Mesendoderm (in vitro differentiated cells): ENCODE data around the gene HIBCH.
A peak's percentile ranks its signal among the peaks of the same experiment; 100 is the strongest.
"Not testable (repeated sequence)": the region's sequence is repeated elsewhere in the genome, so short reads cannot be mapped to it uniquely, and the experiment has no call there.

Source experiments
- DNase-seq: peaks from one replicate; pipeline ENCODE4 v3.0.0; 2013
- H2AK5ac ChIP-seq: 2 replicates; pipeline ENCODE4 v1.6.1; 2013; ENCODE audit warnings: low read length, inconsistent platforms
- H2BK120ac ChIP-seq: 2 replicates; pipeline ENCODE4 v1.6.1; 2013; ENCODE audit warnings: low read depth, mild to moderate bottlenecking, low read length, moderate library complexity, mixed read lengths
- H2BK15ac ChIP-seq: replicated peaks from 2 replicates; pipeline ENCODE4 v1.6.1; 2013; ENCODE audit warnings: low read depth, mild to moderate bottlenecking, moderate library complexity
- H2BK5ac ChIP-seq: 2 replicates; pipeline ENCODE4 v1.6.1; 2013; ENCODE audit warnings: low read length, inconsistent platforms
- H3K18ac ChIP-seq: 2 replicates; pipeline ENCODE4 v1.6.1; 2013; ENCODE audit warnings: mild to moderate bottlenecking, low read length, mixed read lengths
- H3K23ac ChIP-seq: one replicate; pipeline ENCODE4 v1.6.1; 2013; ENCODE audit warnings: low read length
- H3K27ac ChIP-seq: 2 replicates; pipeline ENCODE4 v1.5.1; 2013; ENCODE audit warnings: low read depth, mild to moderate bottlenecking, inconsistent platforms, low read length, moderate library complexity
- H3K27me3 ChIP-seq: 2 replicates; pipeline ENCODE4 v1.6.1; 2013; ENCODE audit warnings: low read length, control low read depth, mild to moderate bottlenecking, inconsistent platforms; ENCODE audit not compliant: insufficient read depth, poor library complexity
- H3K36me3 ChIP-seq: 2 replicates; pipeline ENCODE4 v1.6.1; 2013; ENCODE audit warnings: low read length, inconsistent platforms; ENCODE audit not compliant: control insufficient read depth, insufficient read depth
- H3K4ac ChIP-seq: one replicate; pipeline ENCODE4 v1.6.1; 2013; ENCODE audit warnings: low read depth, mild to moderate bottlenecking, low read length, moderate library complexity
- H3K4me1 ChIP-seq: 2 replicates; pipeline ENCODE4 v1.6.1; 2013; ENCODE audit warnings: low read depth, low read length, inconsistent platforms; ENCODE audit not compliant: control insufficient read depth
- H3K4me2 ChIP-seq: 2 replicates; pipeline ENCODE4 v1.6.1; 2013; ENCODE audit warnings: low read length
- H3K4me3 ChIP-seq: 2 replicates; pipeline ENCODE4 v1.5.1; 2013; ENCODE audit warnings: mild to moderate bottlenecking, low read length
- H3K56ac ChIP-seq: one replicate; pipeline ENCODE4 v1.6.1; 2013; ENCODE audit warnings: low read length
- H3K79me1 ChIP-seq: 2 replicates; pipeline ENCODE4 v1.6.1; 2013; ENCODE audit warnings: low read length, inconsistent platforms
- H3K79me2 ChIP-seq: 2 replicates; pipeline ENCODE4 v1.6.1; 2013; ENCODE audit warnings: mild to moderate bottlenecking, low read length; ENCODE audit not compliant: control insufficient read depth, insufficient read depth
- H3K9ac ChIP-seq: 2 replicates; pipeline ENCODE4 v1.6.1; 2013; ENCODE audit warnings: low read length, inconsistent platforms
- H4K5ac ChIP-seq: one replicate; pipeline ENCODE4 v1.6.1; 2013; ENCODE audit warnings: low read length
- H4K8ac ChIP-seq: one replicate; pipeline ENCODE4 v1.6.1; 2013; ENCODE audit warnings: low read depth, mild to moderate bottlenecking, control low read depth, low read length, moderate library complexity
- WGBS: extraction: QIAGEN DNeasy Blood & Tissue Kit; methylation state at CpG from one replicate; pipeline ENCODE4 v1.1.7; 2013; ENCODE audit warnings: low lambda C conversion rate, missing lambda C conversion rate; ENCODE audit not compliant: insufficient coverage; ENCODE audit errors: extremely low coverage; 5-methylcytosine and 5-hydroxymethylcytosine counted together

Gene HIBCH

GRCh38 chr2:190279256-190280134 lies 40.1 kb downstream of the HIBCH start:
- not testable (repeated sequence) for H2BK120ac ChIP-seq, DNase-seq, H3K36me3 ChIP-seq, H4K8ac ChIP-seq, H3K4ac ChIP-seq, H3K79me1 ChIP-seq, H3K18ac ChIP-seq, H2BK5ac ChIP-seq, H3K23ac ChIP-seq, H4K5ac ChIP-seq, H3K79me2 ChIP-seq, H3K4me3 ChIP-seq, H3K4me2 ChIP-seq, H3K27ac ChIP-seq, H3K9ac ChIP-seq, H2BK15ac ChIP-seq, H3K27me3 ChIP-seq, H2AK5ac ChIP-seq, H3K56ac ChIP-seq, H3K4me1 ChIP-seq
- no CpG with 5 or more reads among the region's 12 CpGs for WGBS

- Histone ChIP-seq H4K8ac (no peak overlapping the region), H3K36me3 (no peaks in the 10 kb centered on the region), H3K4me2 (no peak overlapping the region), H2AK5ac (no peak overlapping the region), H3K27ac (no peak overlapping the region), H3K23ac (no peak overlapping the region), H3K79me2 (no peaks in the 10 kb centered on the region), H3K4me1 (no peaks in the 10 kb centered on the region), H3K18ac (no peak overlapping the region), H3K4ac (peak overlapping the region; percentile 3), H2BK5ac (no peak overlapping the region), H3K4me3 (no peak overlapping the region), H3K9ac (no peak overlapping the region), H3K56ac (no peak overlapping the region), H3K79me1 (no peaks in the 10 kb centered on the region), H3K27me3 (no peaks in the 10 kb centered on the region), H2BK15ac (no peak overlapping the region), H2BK120ac (no peak overlapping the region), H4K5ac (no peak overlapping the region)
- WGBS = no CpG with 5 or more reads among the region's 4 CpGs
- DNase-seq = peak; percentile 73
Measured at GRCh38 chr2:190277234-190278112, 42.2 kb downstream of the HIBCH start.

DNA sequence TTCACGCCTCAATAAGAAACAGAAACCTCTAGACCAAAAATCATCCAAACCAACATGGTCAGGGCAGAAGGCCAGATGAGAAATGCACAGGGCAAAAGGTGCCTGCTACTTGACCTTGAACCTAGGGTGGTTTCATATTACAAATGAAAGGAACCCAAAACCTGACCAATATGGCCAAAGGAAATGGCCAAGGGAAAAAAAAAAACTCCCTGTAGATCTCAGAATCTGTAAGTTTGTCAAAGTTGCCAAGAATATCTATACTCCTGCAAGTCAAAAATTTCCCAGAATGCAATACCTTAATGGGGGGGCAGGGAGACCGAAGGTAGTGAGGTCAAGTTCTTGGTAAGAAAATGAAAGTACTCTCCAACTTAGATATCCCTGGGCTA lies 47.2 kb downstream of the HIBCH start:
- Histone ChIP-seq H2BK15ac (no peak overlapping the region), H3K4me1 (no peaks in the 10 kb centered on the region), H3K23ac (no peak overlapping the region), H3K4me2 (no peak overlapping the region), H3K18ac (no peak overlapping the region), H3K56ac (no peak overlapping the region), H3K79me2 (no peaks in the 10 kb centered on the region), H3K4ac (no peak overlapping the region), H3K79me1 (no peaks in the 10 kb centered on the region), H2BK5ac (no peak overlapping the region), H4K8ac (no peak overlapping the region), H3K36me3 (no peaks in the 10 kb centered on the region), H3K4me3 (no peak overlapping the region), H3K27ac (no peak overlapping the region), H3K9ac (no peak overlapping the region), H2AK5ac (no peak overlapping the region), H2BK120ac (no peak overlapping the region), H3K27me3 (no peaks in the 10 kb centered on the region), H4K5ac (no peak overlapping the region)
- no CpG with 5 or more reads among the region's 2 CpGs for WGBS
- DNase-seq = no peak

GRCh38 chr2:190271783-190272456 lies 47.7 kb downstream of the HIBCH start:
- Histone ChIP-seq H3K4me2 (no peak overlapping the region), H3K4ac (no peak overlapping the region), H3K4me3 (no peak overlapping the region), H3K36me3 (no peaks in the 10 kb centered on the region), H3K9ac (no peak overlapping the region), H3K18ac (no peak overlapping the region), H2BK15ac (no peak overlapping the region), H3K27ac (no peak overlapping the region), H3K23ac (no peak overlapping the region), H3K27me3 (no peaks in the 10 kb centered on the region), H4K8ac (no peak overlapping the region), H2BK120ac (no peak overlapping the region), H2BK5ac (no peak overlapping the region), H3K79me1 (no peaks in the 10 kb centered on the region), H2AK5ac (no peak overlapping the region), H3K4me1 (no peaks in the 10 kb centered on the region), H3K56ac (no peak overlapping the region), H4K5ac (no peak overlapping the region), H3K79me2 (no peaks in the 10 kb centered on the region)
- WGBS = no CpG with 5 or more reads among the region's 7 CpGs
- no peak for DNase-seq

DNA sequence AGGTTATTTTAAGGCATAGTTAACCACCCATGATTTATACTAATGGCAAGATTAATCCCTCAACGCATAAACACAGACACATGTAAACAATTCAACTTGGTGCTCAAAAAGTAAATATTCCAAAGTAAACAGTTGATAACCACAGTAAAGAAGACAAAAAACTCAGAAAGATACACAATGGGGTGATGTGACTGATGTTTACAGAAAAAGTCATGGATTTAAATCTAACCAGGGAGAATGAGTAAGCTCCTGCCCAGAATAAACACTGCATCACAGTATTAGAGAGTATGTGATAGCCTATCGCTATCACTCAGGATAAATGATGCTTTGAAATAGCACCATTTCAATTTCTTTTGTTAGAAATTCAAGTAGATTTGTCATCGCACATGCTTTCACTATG lies 49.3 kb downstream of the HIBCH start:
- Histone ChIP-seq H2BK120ac (no peak overlapping the region), H4K5ac (no peak overlapping the region), H3K4me2 (no peak overlapping the region), H2AK5ac (no peak overlapping the region), H3K23ac (no peak overlapping the region), H3K4me1 (no peaks in the 10 kb centered on the region), H4K8ac (no peak overlapping the region), H3K56ac (no peak overlapping the region), H3K4ac (no peak overlapping the region), H2BK5ac (no peak overlapping the region), H3K79me1 (no peaks in the 10 kb centered on the region), H3K18ac (no peak overlapping the region), H3K27ac (no peak overlapping the region), H3K36me3 (no peaks in the 10 kb centered on the region), H3K9ac (no peak overlapping the region), H3K27me3 (no peaks in the 10 kb centered on the region), H3K4me3 (no peak overlapping the region), H3K79me2 (no peaks in the 10 kb centered on the region), H2BK15ac (no peak overlapping the region)
- WGBS = no CpG with 5 or more reads among the region's 3 CpGs
- DNase-seq = no peak
